Vagina (tissue), 2 donors: ENCODE results near the gene MID1. TPM values are rescaled to one million over a fixed set of nuclear protein-coding genes. Genes with fewer than 3 reads are reported as not detected.

Source experiments
- DNase-seq, 2 donors: peaks; one replicate each; pipeline ENCODE4 v3.0.0-alpha.2; 2017; ENCODE audit errors: extremely low spot score in 2 of 2
- H3K27ac ChIP-seq: fragments of 200-600 bp; sonication (generic); one replicate; pipeline ENCODE4 v1.5.1; 2019
- H3K27me3 ChIP-seq: fragments of 200-600 bp; sonication (generic); one replicate; pipeline ENCODE4 v1.5.1; 2019
- H3K36me3 ChIP-seq, 2 donors: fragments of 200-600 bp; sonication (generic); one replicate each; pipeline ENCODE4 v1.5.1; 2017 to 2019
- H3K4me1 ChIP-seq: fragments of 200-600 bp; sonication (generic); one replicate; pipeline ENCODE4 v1.5.1; 2019
- H3K4me3 ChIP-seq, 2 donors: fragments of 200-600 bp; sonication (generic); 1 replicate in 1 of 2; 2 replicates in 1 of 2; pipeline ENCODE4 v1.5.1; 2016 to 2019
- H3K9me3 ChIP-seq: fragments of 200-600 bp; sonication (generic); one replicate; pipeline ENCODE4 v1.5.1; 2019
- POLR2A ChIP-seq, 2 donors: fragments of 450-650 bp; IDR thresholded peaks; one replicate each; pipeline ENCODE4 v1.6.1; 2017; ENCODE audit warnings: antibody characterized with exemption in 2 of 2, mild to moderate bottlenecking in 2 of 2, moderate library complexity in 2 of 2
- POLR2AphosphoS5 ChIP-seq, 2 donors: sonication (generic); formaldehyde crosslinking; IDR thresholded peaks; one replicate each; pipeline ENCODE4 v1.9.0; 2017; ENCODE audit warnings: antibody characterized with exemption in 2 of 2, mild to moderate bottlenecking in 2 of 2, low read depth in 1 of 2; ENCODE audit not compliant: insufficient read depth in 1 of 2
- intact Hi-C: fragments of 100-400 bp; cut with DNase I; formaldehyde crosslinking; loops from one replicate; pipeline ENCODE4 v1.15.1; 2023
- total RNA-seq: library from RNA; depleted of rRNA; stranded (reverse); fragments of >200 nt; gene quantifications from one replicate; pipeline ENCODE4 v1.2.3, GENCODE V29; 2016
- TF ChIP-seq, protein P1 (sequence below), 3 experiments: fragments of 450-650 bp in 2 of 3; fragments of 200-600 bp in 1 of 3; sonication (generic) in 1 of 3; IDR thresholded peaks; one replicate each; pipeline ENCODE4 v1.5.1; 2017 to 2019; ENCODE audit warnings: antibody characterized with exemption in 3 of 3, mild to moderate bottlenecking in 2 of 3, moderate library complexity in 2 of 3

The MID1 gene
- total RNA-seq, 1 donor from 2014 or later: 16.2 TPM

DNA sequence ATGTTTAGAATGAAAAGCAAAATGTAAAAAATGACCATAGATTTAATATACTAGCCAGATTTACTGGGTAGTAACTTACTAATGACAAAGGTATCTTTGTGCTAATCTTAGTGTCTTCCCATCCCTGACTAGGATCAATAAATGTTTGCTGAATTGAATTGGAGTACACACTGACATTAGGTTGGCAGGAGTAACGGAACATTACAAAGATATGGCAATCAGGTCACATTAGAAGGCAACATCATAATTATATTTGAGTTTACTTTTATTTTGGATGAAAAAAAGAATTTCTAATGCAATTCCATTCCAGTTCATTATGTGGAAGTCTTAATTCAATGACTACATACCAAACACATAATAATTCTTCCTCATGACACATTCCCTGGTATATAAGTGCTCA lies 77.8 kb downstream of the MID1 start:
- intact Hi-C loops: no loop called here
- H3K27ac ChIP-seq: no peak overlapping the region
- TF ChIP-seq, protein P1, sequence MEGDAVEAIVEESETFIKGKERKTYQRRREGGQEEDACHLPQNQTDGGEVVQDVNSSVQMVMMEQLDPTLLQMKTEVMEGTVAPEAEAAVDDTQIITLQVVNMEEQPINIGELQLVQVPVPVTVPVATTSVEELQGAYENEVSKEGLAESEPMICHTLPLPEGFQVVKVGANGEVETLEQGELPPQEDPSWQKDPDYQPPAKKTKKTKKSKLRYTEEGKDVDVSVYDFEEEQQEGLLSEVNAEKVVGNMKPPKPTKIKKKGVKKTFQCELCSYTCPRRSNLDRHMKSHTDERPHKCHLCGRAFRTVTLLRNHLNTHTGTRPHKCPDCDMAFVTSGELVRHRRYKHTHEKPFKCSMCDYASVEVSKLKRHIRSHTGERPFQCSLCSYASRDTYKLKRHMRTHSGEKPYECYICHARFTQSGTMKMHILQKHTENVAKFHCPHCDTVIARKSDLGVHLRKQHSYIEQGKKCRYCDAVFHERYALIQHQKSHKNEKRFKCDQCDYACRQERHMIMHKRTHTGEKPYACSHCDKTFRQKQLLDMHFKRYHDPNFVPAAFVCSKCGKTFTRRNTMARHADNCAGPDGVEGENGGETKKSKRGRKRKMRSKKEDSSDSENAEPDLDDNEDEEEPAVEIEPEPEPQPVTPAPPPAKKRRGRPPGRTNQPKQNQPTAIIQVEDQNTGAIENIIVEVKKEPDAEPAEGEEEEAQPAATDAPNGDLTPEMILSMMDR (IDR thresholded peaks at IDR 0.05): no peak
- TF ChIP-seq POLR2A (IDR thresholded peaks at IDR 0.05): no peak
- TF ChIP-seq POLR2AphosphoS5 (IDR thresholded peaks at IDR 0.05; ENCODE audit: insufficient read depth in 1 of 2, low read depth in 1 of 2): no peak

DNA sequence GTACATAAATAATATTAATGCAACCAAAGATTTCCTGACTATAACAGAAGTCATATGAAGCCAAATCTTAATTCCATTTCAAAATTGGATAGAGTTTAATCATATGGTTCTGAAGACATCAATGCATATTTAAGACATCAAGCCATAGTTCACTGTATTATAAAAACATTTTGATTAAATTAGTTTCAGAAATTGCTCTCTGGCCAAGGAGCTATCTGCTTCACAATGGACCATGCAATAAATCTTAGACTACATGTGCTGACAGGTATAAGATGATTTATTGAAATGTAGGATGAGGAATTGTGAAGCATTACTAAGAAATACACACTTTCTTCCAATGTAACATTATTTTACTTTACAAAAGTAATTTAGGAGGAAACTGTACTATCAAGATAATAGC lies 81.6 kb downstream of the MID1 start:
- TF ChIP-seq, protein P1 (IDR thresholded peaks at IDR 0.05): no peak
- TF ChIP-seq POLR2AphosphoS5 (IDR thresholded peaks at IDR 0.05; ENCODE audit: insufficient read depth in 1 of 2, low read depth in 1 of 2) (no peak), POLR2A (IDR thresholded peaks at IDR 0.05) (no peak)
- intact Hi-C loops: no loop called here
- no peak overlapping the region for H3K27ac ChIP-seq

More for the DNA sequence above, 77.8 kb downstream of the MID1 start:
- no peak for DNase-seq
- H3K4me1 ChIP-seq: no peaks in the 10 kb centered on the region
- H3K27me3 ChIP-seq: no peaks in the 10 kb centered on the region
- no peak overlapping the region for H3K4me3 ChIP-seq
- H3K9me3 ChIP-seq: no peaks in the 10 kb centered on the region
- H3K36me3 ChIP-seq: no peaks in the 10 kb centered on the region

DNA sequence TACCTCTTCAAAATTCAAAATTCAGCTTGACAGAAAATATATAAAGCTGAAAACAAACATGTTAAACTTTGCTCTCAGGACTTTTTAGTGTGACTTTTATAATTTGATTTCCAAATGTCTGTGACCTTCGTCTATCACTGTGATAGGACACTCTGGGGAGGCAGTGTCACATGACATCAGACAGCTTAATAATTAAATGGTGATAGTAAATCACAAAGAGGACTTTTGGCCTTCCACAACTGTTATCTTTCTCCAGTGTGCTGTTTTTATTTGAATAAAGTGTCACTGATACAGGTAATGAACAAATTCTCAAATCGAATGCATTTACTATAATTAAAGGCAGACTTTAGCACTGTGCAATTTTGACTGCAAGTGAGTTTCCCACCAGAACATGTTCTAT lies 83.1 kb downstream of the MID1 start:
- no peak for DNase-seq
- H3K27me3 ChIP-seq: no peaks in the 10 kb centered on the region
- no peaks in the 10 kb centered on the region for H3K4me1 ChIP-seq
- no peak overlapping the region for H3K27ac ChIP-seq
- H3K9me3 ChIP-seq: no peaks in the 10 kb centered on the region
- no peak overlapping the region for H3K4me3 ChIP-seq
- TF ChIP-seq POLR2AphosphoS5 (IDR thresholded peaks at IDR 0.05; ENCODE audit: insufficient read depth in 1 of 2, low read depth in 1 of 2) (no peak), POLR2A (IDR thresholded peaks at IDR 0.05) (no peak)
- TF ChIP-seq, protein P1 (IDR thresholded peaks at IDR 0.05): no peak
- no peaks in the 10 kb centered on the region for H3K36me3 ChIP-seq
- intact Hi-C loops: no loop called here

More for the DNA sequence above, 81.6 kb downstream of the MID1 start:
- Histone ChIP-seq H3K4me3 (no peak overlapping the region), H3K27me3 (no peaks in the 10 kb centered on the region), H3K36me3 (no peaks in the 10 kb centered on the region), H3K4me1 (no peaks in the 10 kb centered on the region), H3K9me3 (no peaks in the 10 kb centered on the region)
- no peak for DNase-seq

DNA sequence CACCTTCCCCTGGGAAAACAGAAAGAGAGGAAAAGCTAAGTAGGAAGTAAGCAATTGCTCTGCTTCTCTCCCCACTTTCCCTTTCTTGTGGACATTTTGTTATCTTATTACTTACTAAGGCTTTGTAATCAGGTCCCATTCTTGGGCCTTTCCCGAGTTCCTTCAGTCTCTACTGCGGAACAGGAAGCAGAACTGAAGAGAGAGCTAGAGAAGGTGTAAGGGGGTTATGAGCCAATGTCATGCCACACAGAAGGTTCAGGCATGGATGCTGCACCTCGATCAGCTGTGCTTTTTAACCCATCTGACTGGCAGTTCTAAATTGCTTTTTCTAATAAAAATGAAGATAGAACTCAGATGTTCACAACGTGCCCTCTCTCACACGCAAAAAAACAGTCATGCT lies 83.6 kb downstream of the MID1 start:
- Histone ChIP-seq H3K27ac (no peak overlapping the region), H3K4me3 (no peak overlapping the region), H3K36me3 (no peaks in the 10 kb centered on the region), H3K9me3 (no peaks in the 10 kb centered on the region), H3K27me3 (no peaks in the 10 kb centered on the region), H3K4me1 (no peaks in the 10 kb centered on the region)
- TF ChIP-seq, protein P1 (IDR thresholded peaks at IDR 0.05): no peak
- no peak for TF ChIP-seq POLR2AphosphoS5 (IDR thresholded peaks at IDR 0.05; ENCODE audit: insufficient read depth in 1 of 2, low read depth in 1 of 2)
- DNase-seq: no peak
- intact Hi-C loops: no loop called here

DNA sequence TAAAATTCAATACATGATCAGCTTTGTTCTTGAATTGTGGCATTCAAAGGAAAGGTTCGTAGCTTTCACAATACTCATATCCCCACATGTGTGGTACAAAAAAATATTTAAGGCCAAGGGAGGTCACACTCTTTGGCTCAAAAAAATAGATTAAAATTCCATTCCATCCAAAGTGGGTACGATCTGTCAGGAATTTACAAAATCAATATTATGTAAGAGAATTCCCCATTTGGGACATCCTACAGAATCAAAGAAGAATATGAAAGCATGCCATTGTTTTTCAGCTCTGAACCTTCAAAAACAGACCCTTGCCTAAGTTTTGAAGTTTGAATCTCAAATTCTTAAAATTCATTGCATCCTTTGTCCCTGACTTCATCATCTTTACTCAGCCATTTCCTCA lies 85.8 kb downstream of the MID1 start:
- intact Hi-C loops: loop anchor here (5.0 kb wide), 1 partner anchor 632 kb away; no protein-coding TSS in a partner anchor
- TF ChIP-seq POLR2A (IDR thresholded peaks at IDR 0.05): no peak
- H3K27ac ChIP-seq: no peak overlapping the region
- H3K9me3 ChIP-seq: no peaks in the 10 kb centered on the region
- H3K4me1 ChIP-seq: no peaks in the 10 kb centered on the region
- H3K36me3 ChIP-seq: no peaks in the 10 kb centered on the region
- H3K27me3 ChIP-seq: no peaks in the 10 kb centered on the region
- H3K4me3 ChIP-seq: no peak overlapping the region
- no peak for DNase-seq
